Mesenchymal stem cell (in vitro differentiated cells and primary cell): ENCODE data around the gene STK24.
"Not testable (repeated sequence)": the region's sequence is repeated elsewhere in the genome, so short reads cannot be mapped to it uniquely, and the experiment has no call there.

Source experiments
- DNase-seq: peaks from one replicate; pipeline ENCODE4 v3.0.0-alpha.2; 2013
- H2AFZ ChIP-seq: one replicate; pipeline ENCODE4 v1.6.1; 2013; ENCODE audit warnings: low read depth, mild to moderate bottlenecking, control low read depth, inconsistent platforms, low read length, moderate library complexity
- H2AK5ac ChIP-seq: 2 replicates; pipeline ENCODE4 v1.6.1; 2013; ENCODE audit warnings: low read length, moderate library complexity, mild to moderate bottlenecking, inconsistent platforms; ENCODE audit not compliant: severe bottlenecking
- H2BK120ac ChIP-seq: one replicate; pipeline ENCODE4 v1.6.1; 2013; ENCODE audit warnings: low read depth, mild to moderate bottlenecking, inconsistent platforms, low read length, moderate library complexity
- H2BK12ac ChIP-seq, 2 experiments: one replicate each; pipeline ENCODE4 v1.6.1; 2013; ENCODE audit warnings: inconsistent platforms in 2 of 2, low read length in 2 of 2, mild to moderate bottlenecking in 2 of 2, moderate library complexity in 2 of 2, control low read depth in 1 of 2
- H2BK15ac ChIP-seq: one replicate; pipeline ENCODE4 v1.6.1; 2013; ENCODE audit warnings: mild to moderate bottlenecking, low read depth, inconsistent platforms; ENCODE audit not compliant: poor library complexity, severe bottlenecking
- H2BK5ac ChIP-seq: 2 replicates; pipeline ENCODE4 v1.6.1; 2013; ENCODE audit warnings: low read depth, mild to moderate bottlenecking, low read length, control low read depth, inconsistent platforms; ENCODE audit not compliant: poor library complexity, severe bottlenecking
- H3K14ac ChIP-seq, 2 experiments: one replicate each; pipeline ENCODE4 v1.6.1; 2013; ENCODE audit warnings: inconsistent platforms in 2 of 2, low read length in 2 of 2, control low read depth in 1 of 2, mild to moderate bottlenecking in 1 of 2, moderate library complexity in 1 of 2
- H3K18ac ChIP-seq, 2 experiments: one replicate each; pipeline ENCODE4 v1.6.1; 2013; ENCODE audit warnings: inconsistent platforms in 2 of 2, low read length in 2 of 2, control low read depth in 1 of 2, low read depth in 1 of 2, mild to moderate bottlenecking in 1 of 2
- H3K23ac ChIP-seq, 2 experiments: one replicate each; pipeline ENCODE4 v1.6.1; 2013; ENCODE audit warnings: inconsistent platforms in 2 of 2, low read length in 2 of 2, mild to moderate bottlenecking in 2 of 2, moderate library complexity in 2 of 2, control low read depth in 1 of 2
- H3K27ac ChIP-seq: 2 replicates; pipeline ENCODE4 v1.5.1; 2013; ENCODE audit warnings: mild to moderate bottlenecking, moderate library complexity, low read length, control low read depth, inconsistent platforms; ENCODE audit not compliant: poor library complexity, severe bottlenecking
- H3K27me3 ChIP-seq, 2 experiments: 2 replicates each; pipeline versions ENCODE4 v1.6.1 to v1.7.0; 2013; ENCODE audit warnings: low read length in 2 of 2, mild to moderate bottlenecking in 2 of 2, moderate library complexity in 2 of 2, control low read depth in 1 of 2, inconsistent platforms in 1 of 2; ENCODE audit not compliant: control insufficient read depth in 1 of 2, insufficient read depth in 1 of 2
- H3K36me3 ChIP-seq, 2 experiments: 2 replicates each; pipeline versions ENCODE4 v1.6.1 to v1.7.0; 2013; ENCODE audit warnings: low read length in 2 of 2, control low read depth in 1 of 2, inconsistent platforms in 1 of 2, low read depth in 1 of 2, mild to moderate bottlenecking in 1 of 2; ENCODE audit not compliant: insufficient read depth in 2 of 2, control insufficient read depth in 1 of 2
- H3K4ac ChIP-seq, 2 experiments: one replicate each; pipeline ENCODE4 v1.6.1; 2013; ENCODE audit warnings: inconsistent platforms in 2 of 2, low read length in 2 of 2, mild to moderate bottlenecking in 2 of 2, moderate library complexity in 2 of 2, control low read depth in 1 of 2, low read depth in 1 of 2
- H3K4me1 ChIP-seq: 2 replicates; pipeline ENCODE4 v1.6.1; 2013; ENCODE audit warnings: low read depth, low read length, control low read depth; ENCODE audit not compliant: control insufficient read depth, insufficient read depth
- H3K4me2 ChIP-seq: 2 replicates; pipeline ENCODE4 v1.6.1; 2013; ENCODE audit warnings: low read length, mild to moderate bottlenecking, inconsistent platforms; ENCODE audit not compliant: poor library complexity, severe bottlenecking
- H3K4me3 ChIP-seq, 2 experiments: 2 replicates each; pipeline versions ENCODE4 v1.5.1 to v1.7.0; 2013; ENCODE audit warnings: low read length in 2 of 2, mild to moderate bottlenecking in 2 of 2, control low read depth in 1 of 2, low read depth in 1 of 2; ENCODE audit not compliant: insufficient read depth in 1 of 2
- H3K79me1 ChIP-seq: replicated peaks from 2 replicates; pipeline ENCODE4 v1.6.1; 2013; ENCODE audit warnings: mild to moderate bottlenecking, control low read depth, low read length, inconsistent platforms; ENCODE audit not compliant: poor library complexity, severe bottlenecking
- H3K9ac ChIP-seq: 2 replicates; pipeline ENCODE4 v1.7.0; 2013; ENCODE audit warnings: mild to moderate bottlenecking, low read length, moderate library complexity
- H3K9me3 ChIP-seq: 2 replicates; pipeline ENCODE4 v1.7.0; 2013; ENCODE audit warnings: mild to moderate bottlenecking, low read length; ENCODE audit not compliant: control insufficient read depth
- H4K8ac ChIP-seq: one replicate; pipeline ENCODE4 v1.6.1; 2013; ENCODE audit warnings: inconsistent platforms, mild to moderate bottlenecking, low read length, moderate library complexity
- H4K91ac ChIP-seq: one replicate; pipeline ENCODE4 v1.6.1; 2013; ENCODE audit warnings: mild to moderate bottlenecking, low read length, inconsistent platforms
- WGBS: methylation state at CpG from one replicate; pipeline ENCODE4 v1.1.7; 2013; ENCODE audit warnings: mixed read lengths; 5-methylcytosine and 5-hydroxymethylcytosine counted together

The STK24 gene

DNA sequence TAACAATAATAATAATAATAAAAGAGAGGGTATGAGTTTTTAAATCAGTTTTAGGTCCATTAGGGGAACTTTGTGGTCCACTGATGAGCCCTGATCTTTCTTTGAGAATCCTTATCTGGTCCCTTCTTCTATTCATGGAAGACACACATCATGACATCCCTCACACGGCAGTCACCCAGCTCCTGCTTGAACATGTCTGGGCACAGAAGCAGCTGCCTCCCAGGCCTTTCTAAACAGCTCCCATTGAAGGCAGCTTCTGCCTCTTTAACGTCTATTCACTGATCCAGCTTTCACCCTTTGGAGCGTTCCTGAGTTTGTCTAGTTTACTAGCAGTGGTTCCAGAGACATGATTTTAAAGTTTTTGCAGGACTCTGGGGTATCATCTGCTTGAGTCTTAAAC lies 42.6 kb upstream of the STK24 start:
- Histone ChIP-seq H3K9me3 (no peaks in the 10 kb centered on the region), H3K23ac (no peak overlapping the region), H3K9ac (no peak overlapping the region), H3K4me3 (no peak overlapping the region), H2BK5ac (no peak overlapping the region), H3K27me3 (peaks cover 0 to 12% of the 10 kb centered on the region in 2 experiments), H3K36me3 (no peaks in the 10 kb centered on the region), H3K4ac (no peak overlapping the region), H4K91ac (no peak overlapping the region), H3K4me2 (no peak overlapping the region), H4K8ac (no peak overlapping the region), H3K14ac (no peak overlapping the region), H3K18ac (no peak overlapping the region), H2BK12ac (no peak overlapping the region), H3K4me1 (peaks cover 5% of the 10 kb centered on the region), H3K27ac (no peak overlapping the region), H2BK15ac (no peak overlapping the region), H2BK120ac (no peak overlapping the region), H2AK5ac (no peak overlapping the region), H2AFZ (no peak overlapping the region), H3K79me1 (no peaks in the 10 kb centered on the region)
- WGBS: 100% methylated on average over 1 of the region's 3 CpGs
- DNase-seq: no peak

DNA sequence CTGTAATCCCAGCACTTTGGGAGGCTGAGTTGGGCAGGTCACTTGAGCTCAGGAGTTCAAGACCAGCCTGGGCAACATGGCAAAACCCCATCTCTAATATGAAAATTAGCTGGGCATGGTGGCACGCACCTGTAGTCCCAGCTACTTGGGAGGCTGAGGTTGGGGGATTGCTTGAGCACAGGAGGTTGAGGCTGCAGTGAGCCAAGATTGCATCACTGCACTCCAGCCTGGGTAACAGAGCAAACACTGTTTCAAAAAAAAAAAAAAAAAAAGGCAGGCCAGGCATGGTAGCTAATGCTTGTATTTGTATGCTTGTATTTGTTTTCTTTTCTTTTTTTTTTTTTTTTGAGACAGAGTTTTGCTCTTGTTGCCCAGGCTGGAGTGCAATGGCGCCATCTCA lies 38.7 kb upstream of the STK24 start:
- H2BK12ac ChIP-seq, H3K79me1 ChIP-seq, H3K9ac ChIP-seq, H4K8ac ChIP-seq, H4K91ac ChIP-seq, H3K4me1 ChIP-seq, DNase-seq, H2AFZ ChIP-seq, H3K4me3 ChIP-seq, H3K4ac ChIP-seq, H3K9me3 ChIP-seq, H2AK5ac ChIP-seq, H2BK15ac ChIP-seq, H3K18ac ChIP-seq, H3K4me2 ChIP-seq, H3K14ac ChIP-seq, H2BK120ac ChIP-seq, H3K23ac ChIP-seq, H3K36me3 ChIP-seq, H3K27ac ChIP-seq, H2BK5ac ChIP-seq: not testable (repeated sequence)
- WGBS: 92% methylated on average over 2 of the region's 2 CpGs
- peaks cover 0 to 14% of the 10 kb centered on the region in 2 experiments for H3K27me3 ChIP-seq

DNA sequence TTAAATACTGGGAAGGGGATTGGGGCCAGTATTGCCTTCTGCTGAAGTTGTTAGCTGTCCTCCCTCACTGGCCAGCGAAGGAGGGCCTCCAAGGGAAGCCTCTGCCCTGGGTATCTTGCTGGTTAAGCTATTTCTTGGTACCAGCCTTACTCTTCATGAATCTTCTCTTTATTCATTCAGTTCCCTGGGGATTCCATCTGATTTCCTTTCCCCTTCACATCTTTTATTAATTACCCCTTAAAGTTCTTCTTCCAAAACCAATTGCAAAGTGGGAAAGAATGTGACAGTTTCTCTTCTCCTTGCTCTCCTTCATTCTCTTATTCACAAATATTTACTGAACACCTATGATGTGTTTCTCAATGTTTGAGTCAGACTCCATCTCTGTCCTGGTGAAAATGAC lies 36.7 kb upstream of the STK24 start:
- no peak overlapping the region for H2BK15ac ChIP-seq
- H2AK5ac ChIP-seq: no peak overlapping the region
- H2BK120ac ChIP-seq: no peak overlapping the region
- H3K27ac ChIP-seq: no peak overlapping the region
- H2BK5ac ChIP-seq: no peak overlapping the region
- H3K14ac ChIP-seq: no peak overlapping the region
- H3K27me3 ChIP-seq: peaks cover 0 to 14% of the 10 kb centered on the region in 2 experiments
- H4K8ac ChIP-seq: no peak overlapping the region
- H3K23ac ChIP-seq: no peak overlapping the region
- H2BK12ac ChIP-seq: no peak overlapping the region
- H2AFZ ChIP-seq: no peak overlapping the region
- no peak overlapping the region for H3K4me2 ChIP-seq
- H4K91ac ChIP-seq: no peak overlapping the region
- H3K18ac ChIP-seq: no peak overlapping the region
- no peaks in the 10 kb centered on the region for H3K36me3 ChIP-seq
- no peak overlapping the region for H3K4ac ChIP-seq
- no peak for DNase-seq
- WGBS: 72% methylated on average over 1 of the region's 1 CpG
- H3K4me1 ChIP-seq: no peaks in the 10 kb centered on the region
- no peaks in the 10 kb centered on the region for H3K79me1 ChIP-seq
- H3K9ac ChIP-seq: no peak overlapping the region
- no peak overlapping the region for H3K4me3 ChIP-seq
- H3K9me3 ChIP-seq: no peaks in the 10 kb centered on the region

GRCh38 chr13:98609756-98610155 lies 32.8 kb upstream of the STK24 start:
- H2AFZ ChIP-seq: no peak overlapping the region
- DNase-seq: no peak
- H2BK5ac ChIP-seq: no peak overlapping the region
- no peak overlapping the region for H3K23ac ChIP-seq
- H3K4me1 ChIP-seq: no peaks in the 10 kb centered on the region
- no peak overlapping the region for H4K91ac ChIP-seq
- H2BK15ac ChIP-seq: no peak overlapping the region
- no peaks in the 10 kb centered on the region for H3K36me3 ChIP-seq
- peaks cover 0 to 5% of the 10 kb centered on the region in 2 experiments for H3K27me3 ChIP-seq
- H3K27ac ChIP-seq: no peak overlapping the region
- no peak overlapping the region for H3K9ac ChIP-seq
- no peak overlapping the region for H3K14ac ChIP-seq
- no peak overlapping the region for H3K4ac ChIP-seq
- no peaks in the 10 kb centered on the region for H3K9me3 ChIP-seq
- H2BK120ac ChIP-seq: no peak overlapping the region
- no peak overlapping the region for H3K4me3 ChIP-seq
- H3K4me2 ChIP-seq: no peak overlapping the region
- no peak overlapping the region for H4K8ac ChIP-seq
- no peak overlapping the region for H2BK12ac ChIP-seq
- H3K18ac ChIP-seq: no peak overlapping the region
- H3K79me1 ChIP-seq: no peaks in the 10 kb centered on the region
- WGBS: 91% methylated on average over 4 of the region's 5 CpGs
- no peak overlapping the region for H2AK5ac ChIP-seq
